Naive thymus-derived CD4-positive, alpha-beta T cell (primary cell): ENCODE measurements around the gene LEFTY2. TPM values are rescaled to one million over a fixed set of nuclear protein-coding genes. Genes with fewer than 3 reads are reported as not detected.

Experiments used
- ATAC-seq: fragments of 150-1000 bp; cut with Tn5 transposase; 2 replicates; pipeline ENCODE4 v1.10.0; 2021; ENCODE audit warnings: mild to moderate bottlenecking, moderate library complexity
- CTCF ChIA-PET: fragments of 350-600 bp; sonication (Branson Sonifier 250); formaldehyde crosslinking; loops from one replicate; lab custom pipeline; 2021; ENCODE audit warnings: antibody characterized with exemption; lab: Charles Lee
- POLR2A ChIA-PET: fragments of 350-600 bp; sonication (Branson Sonifier 250); formaldehyde crosslinking; loops from one replicate; lab custom pipeline; 2021; ENCODE audit warnings: antibody characterized with exemption, inconsistent platforms; lab: Charles Lee
- DNase-seq, 9 donors: peaks; one replicate each; pipeline versions ENCODE4 v3.0.0 to v3.0.0-alpha.2; 2020 to 2022; ENCODE audit warnings: mixed read lengths in 1 of 9
- H3K27ac ChIP-seq: one replicate; pipeline ENCODE4 v1.7.0; 2013; ENCODE audit warnings: mild to moderate bottlenecking, low read depth, low read length, moderate library complexity
- H3K27me3 ChIP-seq, 2 donors: one replicate each; pipeline ENCODE4 v1.7.0; 2013; ENCODE audit warnings: low read length in 2 of 2, mild to moderate bottlenecking in 2 of 2, moderate library complexity in 2 of 2; ENCODE audit not compliant: control insufficient read depth in 2 of 2, insufficient read depth in 2 of 2
- H3K36me3 ChIP-seq, 3 experiments: 1 replicate in 2 of 3; 2 replicates in 1 of 3; pipeline ENCODE4 v1.7.0; 2013; ENCODE audit warnings: low read length in 3 of 3, mild to moderate bottlenecking in 3 of 3, moderate library complexity in 1 of 3; ENCODE audit not compliant: insufficient read depth in 3 of 3, control insufficient read depth in 2 of 3
- H3K4me1 ChIP-seq, 2 donors: one replicate each; pipeline ENCODE4 v1.7.0; 2013; ENCODE audit warnings: low read length in 2 of 2, mild to moderate bottlenecking in 2 of 2, moderate library complexity in 1 of 2; ENCODE audit not compliant: control insufficient read depth in 2 of 2, insufficient read depth in 2 of 2
- H3K4me3 ChIP-seq: 2 replicates; pipeline ENCODE4 v1.7.0; 2013; ENCODE audit warnings: mild to moderate bottlenecking, low read length
- H3K9me3 ChIP-seq, 3 experiments: 1 replicate in 2 of 3; 2 replicates in 1 of 3; pipeline ENCODE4 v1.7.0; 2013; ENCODE audit warnings: low read length in 3 of 3; ENCODE audit not compliant: control insufficient read depth in 2 of 3
- H3K27ac Mint-ChIP-seq, 9 donors: one replicate each; pipeline ENCODE4 v1.8.0; 2020 to 2022; ENCODE audit warnings: mixed read lengths in 9 of 9, mild to moderate bottlenecking in 8 of 9, moderate library complexity in 5 of 9, inconsistent platforms in 2 of 9
- H3K27me3 Mint-ChIP-seq, 5 donors: one replicate each; pipeline ENCODE4 v1.8.0; 2021 to 2022; ENCODE audit warnings: mixed read lengths in 5 of 5, mild to moderate bottlenecking in 1 of 5
- H3K36me3 Mint-ChIP-seq, 5 donors: one replicate each; pipeline ENCODE4 v1.8.0; 2020 to 2022; ENCODE audit warnings: mixed read lengths in 5 of 5, mild to moderate bottlenecking in 3 of 5, inconsistent platforms in 1 of 5
- H3K4me1 Mint-ChIP-seq, 7 donors: one replicate each; pipeline ENCODE4 v1.8.0; 2020 to 2022; ENCODE audit warnings: mixed read lengths in 7 of 7, mild to moderate bottlenecking in 3 of 7, inconsistent platforms in 1 of 7
- H3K4me3 Mint-ChIP-seq, 10 donors: one replicate each; pipeline ENCODE4 v1.8.0; 2020 to 2022; ENCODE audit warnings: mild to moderate bottlenecking in 10 of 10, mixed read lengths in 10 of 10, moderate library complexity in 6 of 10, inconsistent platforms in 2 of 10
- H3K9me3 Mint-ChIP-seq, 11 donors: one replicate each; pipeline ENCODE4 v1.8.0; 2020 to 2022; ENCODE audit warnings: mixed read lengths in 11 of 11, mild to moderate bottlenecking in 4 of 11, inconsistent platforms in 1 of 11, moderate library complexity in 1 of 11
- intact Hi-C, 2 donors: fragments of 100-400 bp; cut with micrococcal nuclease; formaldehyde crosslinking; loops; one replicate each; pipeline ENCODE4 v1.15.1; 2023
- polyA plus RNA-seq, 2 donors: library from polyadenylated mRNA; unstranded; fragments of 300-500 nt; fragmentation: Illumina TruSeq; gene quantifications; one replicate each; pipeline ENCODE4 v1.2.3, GENCODE V29; 2021
- total RNA-seq, 6 experiments: library from RNA in 5 of 6; stranded (reverse) in 5 of 6; gene quantifications; 1 replicate in 5 of 6; 2 replicates in 1 of 6; pipeline ENCODE4 v1.2.3 and lab custom pipeline; 2021 to 2026

Gene LEFTY2
- total and polyA plus RNA-seq, 7 experiments from 2014 or later, result 0.45 TPM; not detected in 6

- H3K27me3 Mint-ChIP-seq, result peaks cover 0 to 17% (median 0%) of the 10 kb centered on the region in 5 donors
- Histone ChIP-seq H3K9me3 (no peaks in the 10 kb centered on the region), H3K4me3 (no peak overlapping the region), H3K27ac (no peak overlapping the region), H3K36me3 (no peaks in the 10 kb centered on the region), H3K27me3 (no peaks in the 10 kb centered on the region), H3K4me1 (peaks cover 11 to 32% of the 10 kb centered on the region in 2 donors)
- POLR2A ChIA-PET, result interaction anchor here (0.8 to 13.8 kb wide), 7 partner anchors 10 to 132 kb away, joined by 3 to 152 read pairs (median 4); partner anchors contain the start of genes LEFTY1, SRP9 and TMEM63A
- ATAC-seq (no peak), DNase-seq (no peak)
- H3K4me3 Mint-ChIP-seq, result peak overlapping the region in 1 of 10 donors; percentile 18
- CTCF ChIA-PET, result interaction anchor here (0.8 to 2.1 kb wide), 5 partner anchors 10 to 131 kb away, joined by 3 to 7 read pairs (median 6); partner anchors contain the start of gene SRP9
- no peaks in the 10 kb centered on the region for H3K36me3 Mint-ChIP-seq
- H3K4me1 Mint-ChIP-seq, result peaks cover 20 to 59% (median 53%) of the 10 kb centered on the region in 7 donors
- peaks cover 0 to 3% (median 0%) of the 10 kb centered on the region in 11 donors for H3K9me3 Mint-ChIP-seq
- peak overlapping the region in 5 of 9 donors; percentile 5 to 76 (median 63) for H3K27ac Mint-ChIP-seq
- intact Hi-C loops, result no loop called here
These were observed 32.2 kb downstream of the LEFTY2 start for GRCh38 chr1:225908773-225909172.

GRCh38 chr1:225908013-225908640 lies 32.9 kb downstream of the LEFTY2 start:
- CTCF ChIA-PET, result interaction anchor here (0.8 to 2.1 kb wide), 5 partner anchors 9 to 130 kb away, joined by 3 to 7 read pairs (median 6); partner anchors contain the start of gene SRP9
- H3K27me3 Mint-ChIP-seq, result peaks cover 0 to 20% (median 0%) of the 10 kb centered on the region in 5 donors
- peaks cover 0 to 6% (median 0%) of the 10 kb centered on the region in 11 donors for H3K9me3 Mint-ChIP-seq
- H3K27ac Mint-ChIP-seq, result peak overlapping the region in 7 of 9 donors; percentile 5 to 93 (median 61)
- Histone ChIP-seq H3K36me3 (no peaks in the 10 kb centered on the region), H3K27me3 (no peaks in the 10 kb centered on the region), H3K27ac (no peak overlapping the region), H3K4me1 (peaks cover 11 to 32% of the 10 kb centered on the region in 2 donors), H3K9me3 (no peaks in the 10 kb centered on the region), H3K4me3 (no peak overlapping the region)
- peaks cover 0 to 2% (median 0%) of the 10 kb centered on the region in 5 donors for H3K36me3 Mint-ChIP-seq
- intact Hi-C loops, result no loop called here
- no peak for DNase-seq
- H3K4me3 Mint-ChIP-seq, result no peak overlapping the region
- peaks cover 20 to 62% (median 53%) of the 10 kb centered on the region in 7 donors for H3K4me1 Mint-ChIP-seq
- POLR2A ChIA-PET, result interaction anchor here (0.8 to 13.8 kb wide), 4 partner anchors 11 to 131 kb away, joined by 3 to 152 read pairs (median 24); partner anchors contain the start of genes SRP9 and TMEM63A
- ATAC-seq, result no peak

DNA sequence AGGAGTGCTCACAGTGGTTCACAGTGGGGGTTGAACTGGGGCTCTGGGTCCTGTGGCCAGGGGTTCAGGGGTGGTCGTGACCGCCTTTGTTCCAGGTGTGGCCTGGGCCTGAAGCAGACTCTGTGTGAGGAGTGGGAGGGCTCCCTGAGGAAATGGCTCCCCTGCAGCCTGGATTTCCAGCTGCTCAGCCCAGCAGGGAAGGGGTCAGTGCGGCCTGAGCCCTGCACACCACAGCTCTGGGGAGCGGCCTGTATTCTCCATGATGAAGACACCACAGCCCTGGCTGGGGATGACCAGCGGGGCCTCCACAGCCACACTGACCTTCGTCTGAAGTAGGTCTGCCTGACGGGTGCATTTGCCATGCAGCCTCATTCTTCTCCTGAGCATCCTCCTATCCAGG lies 33.7 kb downstream of the LEFTY2 start:
- H3K4me1 Mint-ChIP-seq, result peaks cover 20 to 66% (median 53%) of the 10 kb centered on the region in 7 donors
- peaks cover 0 to 6% (median 0%) of the 10 kb centered on the region in 11 donors for H3K9me3 Mint-ChIP-seq
- peaks cover 11 to 32% of the 10 kb centered on the region in 2 donors for H3K4me1 ChIP-seq
- no peaks in the 10 kb centered on the region for H3K27me3 ChIP-seq
- ChIA-PET CTCF (interaction anchor here (2.1 kb wide), 1 partner anchor 8 kb away, joined by 6 read pairs; no protein-coding TSS in a partner anchor), POLR2A (interaction anchor here (1.1 to 13.8 kb wide), 4 partner anchors 9 to 130 kb away, joined by 3 to 152 read pairs (median 16); partner anchors contain the start of genes SRP9 and TMEM63A)
- DNase-seq, result no peak
- intact Hi-C loops, result no loop called here
- H3K36me3 ChIP-seq, result no peaks in the 10 kb centered on the region
- peaks cover 0 to 25% (median 0%) of the 10 kb centered on the region in 5 donors for H3K27me3 Mint-ChIP-seq
- H3K27ac ChIP-seq, result no peak overlapping the region
- no peaks in the 10 kb centered on the region for H3K9me3 ChIP-seq
- no peak overlapping the region for H3K4me3 Mint-ChIP-seq
- H3K36me3 Mint-ChIP-seq, result peaks cover 0 to 2% (median 0%) of the 10 kb centered on the region in 5 donors
- ATAC-seq, result no peak
- H3K4me3 ChIP-seq, result no peak overlapping the region
- peak overlapping the region in 2 of 9 donors; percentile 70 to 93 for H3K27ac Mint-ChIP-seq

DNA sequence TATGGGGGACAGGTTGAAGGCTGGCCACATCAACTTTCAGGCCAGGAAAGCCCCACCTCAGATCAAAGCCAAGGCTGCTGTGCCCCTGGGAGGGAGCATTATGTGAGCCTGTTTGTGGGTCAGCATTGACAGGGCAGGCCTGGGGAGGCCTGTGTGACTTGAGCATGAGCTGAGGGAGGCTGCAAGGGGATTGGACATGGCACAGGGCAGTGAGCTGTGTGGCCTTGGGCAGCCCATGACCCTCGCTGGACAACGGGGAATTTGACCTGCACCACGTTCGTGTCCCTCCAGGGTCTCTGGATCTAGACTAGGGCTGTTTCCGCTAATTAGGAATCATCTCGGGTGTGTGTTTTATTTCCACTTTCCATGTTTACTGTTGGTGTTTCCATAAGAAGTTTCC lies 34.6 kb downstream of the LEFTY2 start:
- Mint-ChIP-seq H3K27ac (peak overlapping the region in 4 of 9 donors; percentile 33 to 66 (median 54)), H3K27me3 (peaks cover 0 to 23% (median 0%) of the 10 kb centered on the region in 5 donors)

GRCh38 chr1:225903623-225904022 lies 37.4 kb downstream of the LEFTY2 start:
- ChIA-PET CTCF (interaction anchor here (0.8 to 1.7 kb wide), 2 partner anchors 23 to 26 kb away, joined by 4 to 6 read pairs; no protein-coding TSS in a partner anchor), POLR2A (interaction anchor here (0.6 to 13.8 kb wide), 6 partner anchors 14 to 70 kb away, joined by 3 to 152 read pairs (median 4); partner anchors contain the start of genes PYCR2 and TMEM63A)
- H3K4me1 Mint-ChIP-seq, result peaks cover 20 to 55% (median 45%) of the 10 kb centered on the region in 7 donors
- H3K36me3 Mint-ChIP-seq, result peaks cover 0 to 5% (median 0%) of the 10 kb centered on the region in 5 donors
- no peaks in the 10 kb centered on the region for H3K36me3 ChIP-seq
- ATAC-seq (no peak), DNase-seq (no peak)
- no peaks in the 10 kb centered on the region for H3K9me3 ChIP-seq
- intact Hi-C loops, result no loop called here
- no peaks in the 10 kb centered on the region for H3K27me3 ChIP-seq
- peaks cover 0 to 6% (median 0%) of the 10 kb centered on the region in 11 donors for H3K9me3 Mint-ChIP-seq
- no peak overlapping the region for H3K4me3 ChIP-seq
- H3K4me1 ChIP-seq, result peaks cover 5 to 15% of the 10 kb centered on the region in 2 donors
- no peak overlapping the region for H3K4me3 Mint-ChIP-seq
- no peak overlapping the region for H3K27ac ChIP-seq
- H3K27ac Mint-ChIP-seq, result peak overlapping the region in 7 of 9 donors; percentile 15 to 88 (median 47)
- H3K27me3 Mint-ChIP-seq, result peaks cover 0 to 38% (median 0%) of the 10 kb centered on the region in 5 donors

More for the DNA sequence above, 34.6 kb downstream of the LEFTY2 start:
- Histone ChIP-seq H3K4me3 (no peak overlapping the region), H3K27me3 (no peaks in the 10 kb centered on the region), H3K4me1 (peaks cover 9 to 27% of the 10 kb centered on the region in 2 donors), H3K27ac (no peak overlapping the region), H3K9me3 (no peaks in the 10 kb centered on the region), H3K36me3 (no peaks in the 10 kb centered on the region)
- H3K9me3 Mint-ChIP-seq, result peaks cover 0 to 6% (median 0%) of the 10 kb centered on the region in 11 donors
- DNase-seq, result no peak
- peaks cover 20 to 61% (median 49%) of the 10 kb centered on the region in 7 donors for H3K4me1 Mint-ChIP-seq
- ChIA-PET CTCF (no interaction called here), POLR2A (interaction anchor here (0.7 to 13.8 kb wide), 7 partner anchors 9 to 439 kb away, joined by 3 to 152 read pairs (median 3); partner anchors contain the start of genes SRP9 and TMEM63A)
- no peak for ATAC-seq
- H3K4me3 Mint-ChIP-seq, result no peak overlapping the region
- H3K36me3 Mint-ChIP-seq, result peaks cover 0 to 2% (median 0%) of the 10 kb centered on the region in 5 donors
- intact Hi-C loops, result no loop called here
